ENCODE results near the gene GRP. TPM values are rescaled to one million over a fixed set of nuclear protein-coding genes. Genes with fewer than 3 reads are reported as not detected.
"Not testable (repeated sequence)": the region's sequence is repeated elsewhere in the genome, so short reads cannot be mapped to it uniquely, and the experiment has no call there.

GRP gene
- total and polyA plus RNA-seq, 2 donors = not detected

GRCh38 chr18:59238385-59238784, 18.4 kb downstream of the GRP start:
- DNase-seq (ENCODE audit: extremely low spot score) = peak; percentile 31
- Histone ChIP-seq H3K4me3 (ENCODE audit: low read depth, low read length) (no peak overlapping the region), H3K4me1 (ENCODE audit: insufficient read depth) (no peaks in the 10 kb centered on the region), H3K27ac (ENCODE audit: low read depth) (no peak overlapping the region), H3K36me3 (ENCODE audit: insufficient read depth) (no peaks in the 10 kb centered on the region)

GRCh38 chr18:59239642-59240041, 19.7 kb downstream of the GRP start:
- DNase-seq (ENCODE audit: extremely low spot score) = no peak
- Histone ChIP-seq H3K27ac (ENCODE audit: low read depth) (no peak overlapping the region), H3K4me1 (ENCODE audit: insufficient read depth) (no peaks in the 10 kb centered on the region), H3K4me3 (ENCODE audit: low read depth, low read length) (no peak overlapping the region), H3K36me3 (ENCODE audit: insufficient read depth) (no peaks in the 10 kb centered on the region)
- 61% methylated on average over 4 of the region's 4 CpGs for WGBS

- Histone ChIP-seq H3K4me1 (ENCODE audit: insufficient read depth) (no peaks in the 10 kb centered on the region), H3K4me3 (ENCODE audit: low read depth, low read length) (no peak overlapping the region), H3K27ac (ENCODE audit: low read depth) (no peak overlapping the region), H3K36me3 (ENCODE audit: insufficient read depth) (no peaks in the 10 kb centered on the region)
- 93% methylated on average over 2 of the region's 2 CpGs for WGBS
- DNase-seq (ENCODE audit: extremely low spot score) = no peak
Observed at GRCh38 chr18:59242906-59243305, 22.9 kb downstream of the GRP start.

- Histone ChIP-seq H3K4me3 (ENCODE audit: low read depth, low read length) (no peak overlapping the region), H3K36me3 (ENCODE audit: insufficient read depth) (no peaks in the 10 kb centered on the region), H3K27ac (ENCODE audit: low read depth) (no peak overlapping the region), H3K4me1 (ENCODE audit: insufficient read depth) (no peaks in the 10 kb centered on the region)
- 45% methylated on average over 4 of the region's 4 CpGs for WGBS
- no peak for DNase-seq (ENCODE audit: extremely low spot score)
Observed at GRCh38 chr18:59246796-59247195, 26.8 kb downstream of the GRP start.

- Histone ChIP-seq H3K4me3 (ENCODE audit: low read depth, low read length) (no peak overlapping the region), H3K36me3 (ENCODE audit: insufficient read depth) (no peaks in the 10 kb centered on the region), H3K27ac (ENCODE audit: low read depth) (no peak overlapping the region), H3K4me1 (ENCODE audit: insufficient read depth) (no peaks in the 10 kb centered on the region)
- 16% methylated on average over 5 of the region's 5 CpGs for WGBS
- peak; percentile 71 for DNase-seq (ENCODE audit: extremely low spot score)
Observed at GRCh38 chr18:59249199-59249774, 29.3 kb downstream of the GRP start.

GRCh38 chr18:59255491-59255890, 35.5 kb downstream of the GRP start:
- 88% methylated on average over 30 of the region's 30 CpGs for WGBS
- H3K4me1 ChIP-seq (ENCODE audit: insufficient read depth); H3K4me3 ChIP-seq (ENCODE audit: low read depth, low read length); H3K27ac ChIP-seq (ENCODE audit: low read depth); H3K36me3 ChIP-seq (ENCODE audit: insufficient read depth); DNase-seq (ENCODE audit: extremely low spot score): not testable (repeated sequence)

- 72% methylated on average over 3 of the region's 3 CpGs for WGBS
- H3K27ac ChIP-seq (ENCODE audit: low read depth); H3K36me3 ChIP-seq (ENCODE audit: insufficient read depth); H3K4me3 ChIP-seq (ENCODE audit: low read depth, low read length); H3K4me1 ChIP-seq (ENCODE audit: insufficient read depth); DNase-seq (ENCODE audit: extremely low spot score): not testable (repeated sequence)
Observed at GRCh38 chr18:59261842-59262241, 41.9 kb downstream of the GRP start.

GRCh38 chr18:59262243-59262642, 42.3 kb downstream of the GRP start:
- not testable (repeated sequence) for H3K4me3 ChIP-seq (ENCODE audit: low read depth, low read length); H3K27ac ChIP-seq (ENCODE audit: low read depth); DNase-seq (ENCODE audit: extremely low spot score); H3K4me1 ChIP-seq (ENCODE audit: insufficient read depth); H3K36me3 ChIP-seq (ENCODE audit: insufficient read depth)
- WGBS = 98% methylated on average over 1 of the region's 2 CpGs

GRCh38 chr18:59263661-59264060, 43.7 kb downstream of the GRP start:
- no peak for DNase-seq (ENCODE audit: extremely low spot score)
- no peaks in the 10 kb centered on the region for H3K4me1 ChIP-seq (ENCODE audit: insufficient read depth)
- no peaks in the 10 kb centered on the region for H3K36me3 ChIP-seq (ENCODE audit: insufficient read depth)
- no peak overlapping the region for H3K4me3 ChIP-seq (ENCODE audit: low read depth, low read length)
- H3K27ac ChIP-seq (ENCODE audit: low read depth) = no peak overlapping the region
- 4% methylated on average over 16 of the region's 16 CpGs for WGBS

GRCh38 chr18:59264121-59264571, 44.2 kb downstream of the GRP start:
- Histone ChIP-seq H3K27ac (ENCODE audit: low read depth) (no peak overlapping the region), H3K4me3 (ENCODE audit: low read depth, low read length) (no peak overlapping the region), H3K36me3 (ENCODE audit: insufficient read depth) (no peaks in the 10 kb centered on the region), H3K4me1 (ENCODE audit: insufficient read depth) (no peaks in the 10 kb centered on the region)
- no peak for DNase-seq (ENCODE audit: extremely low spot score)
- 4% methylated on average over 17 of the region's 17 CpGs for whole genome bisulfite sequencing

GRCh38 chr18:59264651-59265245, 44.8 kb downstream of the GRP start:
- no peaks in the 10 kb centered on the region for H3K36me3 ChIP-seq (ENCODE audit: insufficient read depth)
- no peaks in the 10 kb centered on the region for H3K4me1 ChIP-seq (ENCODE audit: insufficient read depth)
- DNase-seq (ENCODE audit: extremely low spot score) = no peak
- WGBS = 4% methylated on average over 41 of the region's 41 CpGs
- no peak overlapping the region for H3K27ac ChIP-seq (ENCODE audit: low read depth)
- H3K4me3 ChIP-seq (ENCODE audit: low read depth, low read length) = no peak overlapping the region

- Histone ChIP-seq H3K36me3 (ENCODE audit: insufficient read depth) (no peaks in the 10 kb centered on the region), H3K4me3 (ENCODE audit: low read depth, low read length) (peak overlapping the region; percentile 5), H3K27ac (ENCODE audit: low read depth) (no peak overlapping the region), H3K4me1 (ENCODE audit: insufficient read depth) (no peaks in the 10 kb centered on the region)
- WGBS = 1% methylated on average over 38 of the region's 38 CpGs
- no peak for DNase-seq (ENCODE audit: extremely low spot score)
Observed at GRCh38 chr18:59265246-59265973, 45.5 kb downstream of the GRP start.

- 6% methylated on average over 12 of the region's 12 CpGs for WGBS
- Histone ChIP-seq H3K4me3 (ENCODE audit: low read depth, low read length) (no peak overlapping the region), H3K27ac (ENCODE audit: low read depth) (no peak overlapping the region), H3K36me3 (ENCODE audit: insufficient read depth) (no peaks in the 10 kb centered on the region), H3K4me1 (ENCODE audit: insufficient read depth) (no peaks in the 10 kb centered on the region)
- DNase-seq (ENCODE audit: extremely low spot score) = no peak
Observed at GRCh38 chr18:59265974-59266369, 46.0 kb downstream of the GRP start.

- Histone ChIP-seq H3K4me1 (ENCODE audit: insufficient read depth) (no peaks in the 10 kb centered on the region), H3K27ac (ENCODE audit: low read depth) (no peak overlapping the region), H3K4me3 (ENCODE audit: low read depth, low read length) (no peak overlapping the region), H3K36me3 (ENCODE audit: insufficient read depth) (no peaks in the 10 kb centered on the region)
- WGBS = 23% methylated on average over 1 of the region's 1 CpG
- DNase-seq (ENCODE audit: extremely low spot score) = no peak
Observed at GRCh38 chr18:59266459-59266858, 46.5 kb downstream of the GRP start.

Data from urinary bladder (tissue), 4 donors.